ENCODE results near the gene ARHGEF37.

Gene ARHGEF37

DNA sequence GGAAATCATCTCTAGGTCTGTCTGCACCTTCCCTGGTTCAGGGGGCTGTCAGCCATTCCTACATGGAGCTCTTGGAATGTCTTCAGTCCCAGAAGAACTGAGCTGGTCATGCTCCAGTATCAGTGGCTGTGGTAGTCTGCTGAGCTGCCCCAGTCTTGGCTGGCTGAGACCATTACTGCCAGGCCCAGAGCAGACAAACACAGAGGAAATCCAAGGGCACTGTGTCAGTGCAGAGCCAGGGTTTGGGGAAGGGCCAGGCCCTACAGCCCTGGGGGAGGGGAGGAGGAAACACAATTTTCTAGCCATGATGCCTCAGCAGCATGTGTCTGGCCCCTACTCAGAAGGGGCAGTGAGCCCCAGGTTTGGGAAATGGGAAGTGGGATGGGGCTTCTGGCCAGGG lies 58.4 kb downstream of the ARHGEF37 start:
- no peak for DNase-seq (ENCODE audit: extremely low spot score)
- TF ChIP-seq HDGF (IDR thresholded peaks at IDR 0.05; ENCODE audit: borderline replicate concordance): no peak
- TF ChIP-seq ARNT (IDR thresholded peaks at IDR 0.05): no peak
- TF ChIP-seq FOXM1 (IDR thresholded peaks at IDR 0.05; ENCODE audit: borderline replicate concordance): no peak
- TF ChIP-seq LEF1 (IDR thresholded peaks at IDR 0.05; ENCODE audit: borderline replicate concordance): no peak
- TF ChIP-seq ZNF384 (IDR thresholded peaks at IDR 0.05): no peak
- no peak for TF ChIP-seq ELF4 (IDR thresholded peaks at IDR 0.05)
- no peak for TF ChIP-seq SP1 (IDR thresholded peaks at IDR 0.05)
- no peak for TF ChIP-seq TARDBP (IDR thresholded peaks at IDR 0.05)
- no peak for TF ChIP-seq L3MBTL2 (conservative IDR thresholded peaks at IDR 0.05)
- ChIA-PET POLR2A (no interaction called here), CTCF (interaction anchor here (0.8 to 1.8 kb wide), 6 partner anchors 17 to 351 kb away, joined by 3 to 5 read pairs (median 4); no protein-coding TSS in a partner anchor)

DNA sequence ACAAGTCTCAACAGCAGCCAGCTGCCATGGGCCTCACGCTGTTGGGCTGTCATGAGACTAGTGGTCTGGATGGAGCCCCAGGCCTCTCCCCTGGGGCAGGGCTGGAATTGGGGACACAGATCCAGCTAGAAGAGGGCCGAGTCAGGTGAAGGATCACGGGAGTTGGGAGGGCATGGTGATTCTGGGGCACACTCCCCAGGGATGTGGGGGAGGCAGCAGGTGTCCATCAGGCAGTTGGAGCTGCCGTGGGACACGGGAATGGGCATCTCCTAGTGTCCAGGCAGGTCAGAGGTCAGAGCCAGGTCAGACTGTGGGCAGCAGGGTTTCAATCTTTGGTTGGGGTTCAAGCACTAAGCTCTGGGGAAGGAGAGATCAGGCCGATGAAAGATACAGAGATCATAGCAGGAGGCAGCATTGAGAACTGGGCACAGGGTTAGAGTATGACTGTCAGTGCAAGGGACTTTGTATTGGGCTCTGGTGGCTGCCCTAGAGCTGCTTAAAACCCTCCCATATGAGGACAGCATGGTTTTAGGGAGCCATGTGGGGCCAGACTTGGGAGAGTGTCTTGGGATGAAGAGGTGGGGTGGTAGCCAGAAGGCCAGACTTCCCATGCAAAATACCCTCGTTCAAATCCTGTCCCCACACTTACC lies 59.2 kb downstream of the ARHGEF37 start:
- CTCF ChIA-PET: interaction anchor here (0.8 to 1.8 kb wide), 5 partner anchors 16 to 350 kb away, joined by 3 to 5 read pairs (median 5); no protein-coding TSS in a partner anchor

DNA sequence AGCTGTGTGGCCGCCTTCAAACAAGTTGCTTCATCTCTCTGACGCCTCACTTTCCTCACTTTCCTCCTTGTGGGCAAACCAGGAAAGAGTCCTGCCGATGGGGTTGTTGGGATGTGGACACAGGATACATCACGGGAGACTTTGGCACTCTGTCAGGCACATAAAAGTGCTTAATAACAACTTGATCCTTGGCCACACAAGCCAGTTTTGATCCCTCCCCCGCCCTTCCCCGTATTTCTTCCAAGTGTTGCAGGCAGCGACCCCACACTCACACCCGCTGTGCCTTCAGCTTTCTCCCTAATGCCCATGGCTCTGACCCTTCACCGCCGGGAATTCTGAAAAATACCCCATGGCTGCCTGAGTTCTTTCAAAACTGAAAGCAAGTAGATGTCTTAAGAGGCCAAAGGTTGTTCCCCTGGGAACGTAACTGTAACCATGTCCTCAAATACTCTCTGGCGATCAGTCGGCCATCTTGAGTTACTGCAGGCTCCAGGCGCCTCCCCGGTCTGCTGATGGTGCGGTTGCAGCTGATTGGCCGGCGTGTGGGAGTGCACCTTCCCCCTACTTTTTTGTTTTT lies 59.8 kb downstream of the ARHGEF37 start:
- ChIA-PET CTCF (interaction anchor here (0.6 to 1.8 kb wide), 3 partner anchors 187 to 539 kb away, joined by 3 to 5 read pairs (median 5); no protein-coding TSS in a partner anchor), POLR2A (no interaction called here)
- DNase-seq (ENCODE audit: extremely low spot score): no peak
- TF ChIP-seq ARNT (IDR thresholded peaks at IDR 0.05) (no peak), TARDBP (IDR thresholded peaks at IDR 0.05) (no peak), ZNF384 (IDR thresholded peaks at IDR 0.05) (no peak), CTBP1 (IDR thresholded peaks at IDR 0.05; ENCODE audit: borderline replicate concordance) (no peak), HDGF (IDR thresholded peaks at IDR 0.05; ENCODE audit: borderline replicate concordance) (no peak), NFRKB (IDR thresholded peaks at IDR 0.05) (no peak), LEF1 (IDR thresholded peaks at IDR 0.05; ENCODE audit: borderline replicate concordance) (no peak), L3MBTL2 (conservative IDR thresholded peaks at IDR 0.05) (no peak), SP1 (IDR thresholded peaks at IDR 0.05) (no peak), BHLHE40 (IDR thresholded peaks at IDR 0.05; ENCODE audit: borderline replicate concordance) (no peak), ELF4 (IDR thresholded peaks at IDR 0.05) (no peak), FOXM1 (IDR thresholded peaks at IDR 0.05; ENCODE audit: borderline replicate concordance) (no peak), SUZ12 (IDR thresholded peaks at IDR 0.05) (no peak), FOXK2 (IDR thresholded peaks at IDR 0.05) (no peak), FOXA1 (IDR thresholded peaks at IDR 0.05) (no peak)
- TF ChIP-seq, protein P1, sequence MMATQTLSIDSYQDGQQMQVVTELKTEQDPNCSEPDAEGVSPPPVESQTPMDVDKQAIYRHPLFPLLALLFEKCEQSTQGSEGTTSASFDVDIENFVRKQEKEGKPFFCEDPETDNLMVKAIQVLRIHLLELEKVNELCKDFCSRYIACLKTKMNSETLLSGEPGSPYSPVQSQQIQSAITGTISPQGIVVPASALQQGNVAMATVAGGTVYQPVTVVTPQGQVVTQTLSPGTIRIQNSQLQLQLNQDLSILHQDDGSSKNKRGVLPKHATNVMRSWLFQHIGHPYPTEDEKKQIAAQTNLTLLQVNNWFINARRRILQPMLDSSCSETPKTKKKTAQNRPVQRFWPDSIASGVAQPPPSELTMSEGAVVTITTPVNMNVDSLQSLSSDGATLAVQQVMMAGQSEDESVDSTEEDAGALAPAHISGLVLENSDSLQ (IDR thresholded peaks at IDR 0.05): no peak

More for the DNA sequence above, 59.2 kb downstream of the ARHGEF37 start:
- POLR2A ChIA-PET: no interaction called here
- no peak for TF ChIP-seq CTBP1 (IDR thresholded peaks at IDR 0.05; ENCODE audit: borderline replicate concordance)
- no peak for TF ChIP-seq FOXA1 (IDR thresholded peaks at IDR 0.05)
- no peak for TF ChIP-seq ZNF384 (IDR thresholded peaks at IDR 0.05)
- TF ChIP-seq SP1 (IDR thresholded peaks at IDR 0.05): no peak
- TF ChIP-seq, protein P1 (IDR thresholded peaks at IDR 0.05): no peak
- no peak for TF ChIP-seq FOXM1 (IDR thresholded peaks at IDR 0.05; ENCODE audit: borderline replicate concordance)
- no peak for TF ChIP-seq FOXK2 (IDR thresholded peaks at IDR 0.05)
- TF ChIP-seq ARNT (IDR thresholded peaks at IDR 0.05): no peak
- TF ChIP-seq BHLHE40 (IDR thresholded peaks at IDR 0.05; ENCODE audit: borderline replicate concordance): no peak
- TF ChIP-seq SUZ12 (IDR thresholded peaks at IDR 0.05): no peak
- TF ChIP-seq NFRKB (IDR thresholded peaks at IDR 0.05): no peak
- no peak for TF ChIP-seq TARDBP (IDR thresholded peaks at IDR 0.05)
- TF ChIP-seq ELF4 (IDR thresholded peaks at IDR 0.05): no peak
- no peak for DNase-seq (ENCODE audit: extremely low spot score)

DNA sequence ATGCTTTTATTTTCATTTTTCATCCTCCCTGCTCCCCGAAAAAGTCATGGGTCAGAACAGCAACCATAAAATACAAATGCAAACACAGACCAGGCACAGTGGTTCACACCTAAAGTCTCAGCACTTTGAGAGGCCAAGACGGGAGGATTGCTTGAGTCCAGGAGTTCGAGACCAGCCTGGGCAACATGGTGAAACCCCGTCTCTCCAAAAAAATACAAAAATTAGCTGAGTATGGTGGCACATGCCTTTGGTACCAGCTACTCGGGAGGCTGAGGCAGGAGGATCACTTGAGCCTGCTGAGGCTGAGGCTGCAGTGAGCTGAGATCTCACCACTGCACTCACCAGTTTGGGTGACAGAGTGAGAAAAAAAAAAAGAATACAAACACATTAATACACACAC lies 60.3 kb downstream of the ARHGEF37 start:
- ChIA-PET CTCF (interaction anchor here (0.6 kb wide), 1 partner anchor 539 kb away, joined by 3 read pairs; no protein-coding TSS in a partner anchor), POLR2A (no interaction called here)
- no peak for TF ChIP-seq ELF4 (IDR thresholded peaks at IDR 0.05)
- TF ChIP-seq TARDBP (IDR thresholded peaks at IDR 0.05): no peak
- TF ChIP-seq ZNF384 (IDR thresholded peaks at IDR 0.05): no peak
- no peak for TF ChIP-seq CTBP1 (IDR thresholded peaks at IDR 0.05; ENCODE audit: borderline replicate concordance)
- no peak for TF ChIP-seq BHLHE40 (IDR thresholded peaks at IDR 0.05; ENCODE audit: borderline replicate concordance)
- TF ChIP-seq NFRKB (IDR thresholded peaks at IDR 0.05): no peak
- no peak for TF ChIP-seq SP1 (IDR thresholded peaks at IDR 0.05)
- TF ChIP-seq, protein P1 (IDR thresholded peaks at IDR 0.05): no peak
- TF ChIP-seq FOXA1 (IDR thresholded peaks at IDR 0.05): no peak
- no peak for TF ChIP-seq ARNT (IDR thresholded peaks at IDR 0.05)
- TF ChIP-seq LEF1 (IDR thresholded peaks at IDR 0.05; ENCODE audit: borderline replicate concordance): no peak
- TF ChIP-seq FOXK2 (IDR thresholded peaks at IDR 0.05): no peak
- TF ChIP-seq SUZ12 (IDR thresholded peaks at IDR 0.05): no peak
- TF ChIP-seq FOXM1 (IDR thresholded peaks at IDR 0.05; ENCODE audit: borderline replicate concordance): no peak
- TF ChIP-seq L3MBTL2 (conservative IDR thresholded peaks at IDR 0.05): no peak
- TF ChIP-seq HDGF (IDR thresholded peaks at IDR 0.05; ENCODE audit: borderline replicate concordance): no peak
- no peak for DNase-seq (ENCODE audit: extremely low spot score)

DNA sequence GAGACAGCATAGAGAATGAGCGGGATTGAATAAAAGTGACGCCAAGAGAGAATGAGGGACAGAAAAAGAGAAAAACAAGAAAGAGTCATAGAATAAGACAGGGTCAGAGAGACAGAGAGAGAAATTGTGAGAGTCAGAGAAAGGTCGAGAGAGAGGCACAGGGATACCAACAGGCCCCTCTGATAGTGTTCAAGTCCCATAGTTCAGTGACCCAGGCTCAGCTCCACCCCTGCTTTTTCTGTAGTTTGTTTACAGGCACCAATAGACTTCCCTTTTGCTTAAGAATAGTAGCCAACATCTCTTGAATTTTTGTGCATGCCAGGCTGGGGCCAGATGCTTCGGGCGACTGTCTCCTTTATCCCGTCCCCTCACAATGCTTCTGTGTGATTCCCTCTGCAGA lies 62.5 kb downstream of the ARHGEF37 start:
- ChIA-PET CTCF (no interaction called here), POLR2A (interaction anchor here (0.6 kb wide), 1 partner anchor 29 kb away, joined by 3 read pairs; no protein-coding TSS in a partner anchor)
- TF ChIP-seq FOXK2 (IDR thresholded peaks at IDR 0.05): no peak
- no peak for TF ChIP-seq SP1 (IDR thresholded peaks at IDR 0.05)
- no peak for TF ChIP-seq L3MBTL2 (conservative IDR thresholded peaks at IDR 0.05)
- TF ChIP-seq, protein P1 (IDR thresholded peaks at IDR 0.05): no peak
- TF ChIP-seq ZNF384 (IDR thresholded peaks at IDR 0.05): no peak
- no peak for TF ChIP-seq TARDBP (IDR thresholded peaks at IDR 0.05)
- no peak for TF ChIP-seq BHLHE40 (IDR thresholded peaks at IDR 0.05; ENCODE audit: borderline replicate concordance)
- TF ChIP-seq NFRKB (IDR thresholded peaks at IDR 0.05): no peak
- no peak for DNase-seq (ENCODE audit: extremely low spot score)
